ENCODE results near the gene PROM2.

The PROM2 gene

DNA sequence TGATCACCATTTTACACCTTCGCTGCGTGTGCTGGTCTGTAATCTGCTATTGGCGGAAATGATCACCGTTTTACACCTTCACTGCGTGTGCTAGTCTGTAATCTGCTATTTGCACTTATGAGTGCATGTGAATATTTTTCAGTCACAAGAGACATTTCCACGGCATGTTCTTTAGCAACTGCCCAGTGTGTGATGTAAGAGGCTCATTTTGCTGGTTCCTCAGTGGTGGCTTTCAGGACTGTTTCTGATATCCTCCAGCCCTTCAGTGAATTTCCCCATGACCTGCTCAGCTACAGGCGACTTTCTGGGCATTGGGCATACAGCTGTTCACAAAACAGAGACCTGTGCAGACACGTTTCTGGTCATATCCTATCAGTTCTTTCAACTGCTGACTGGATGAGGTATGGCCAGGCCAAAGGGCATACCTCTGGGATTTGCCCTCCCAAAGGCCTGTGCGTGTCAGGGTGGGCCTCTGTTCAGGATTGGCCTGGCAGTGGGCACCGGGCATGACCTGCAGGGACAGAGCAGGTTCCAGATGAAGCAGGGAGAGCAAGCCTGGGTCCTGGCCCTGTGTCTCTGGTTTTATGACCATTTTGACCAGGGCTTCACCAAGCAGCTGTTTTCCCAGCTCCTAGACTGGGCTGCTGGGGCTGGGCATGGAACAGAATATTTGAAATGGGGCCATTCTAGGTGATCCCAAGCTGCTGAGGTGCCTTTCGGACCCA, 521 bp upstream of the PROM2 start:
- no peak for ATAC-seq (ENCODE audit: low read depth)
- H3K27me3 Mint-ChIP-seq, result peaks cover 3% of the 10 kb centered on the region
- H3K9me3 Mint-ChIP-seq, result no peaks in the 10 kb centered on the region

GRCh38 chr2:95275151-95275515, 884 bp downstream of the PROM2 start:
- H3K4me1 Mint-ChIP-seq, result no peaks in the 10 kb centered on the region
- ATAC-seq (ENCODE audit: low read depth) (no peak), DNase-seq (ENCODE audit: low spot score in 2 of 2) (no peak)
- H3K4me3 Mint-ChIP-seq, result no peak overlapping the region
- H3K9me3 Mint-ChIP-seq, result no peaks in the 10 kb centered on the region
- no peaks in the 10 kb centered on the region for H3K36me3 Mint-ChIP-seq
- peaks cover 3% of the 10 kb centered on the region for H3K27me3 Mint-ChIP-seq
- H3K27ac Mint-ChIP-seq, result no peak overlapping the region

More for the DNA sequence above, 521 bp upstream of the PROM2 start:
- no peak overlapping the region for H3K27ac Mint-ChIP-seq
- no peaks in the 10 kb centered on the region for H3K36me3 Mint-ChIP-seq
- no peak overlapping the region for H3K4me3 Mint-ChIP-seq
- H3K4me1 Mint-ChIP-seq, result no peaks in the 10 kb centered on the region
- no peak for DNase-seq (ENCODE audit: low spot score in 2 of 2)

- DNase-seq (ENCODE audit: low spot score in 2 of 2) (no peak), ATAC-seq (ENCODE audit: low read depth) (no peak)
- Mint-ChIP-seq H3K4me3 (no peak overlapping the region), H3K27ac (no peak overlapping the region), H3K36me3 (no peaks in the 10 kb centered on the region), H3K9me3 (no peaks in the 10 kb centered on the region), H3K27me3 (peaks cover 3% of the 10 kb centered on the region), H3K4me1 (no peaks in the 10 kb centered on the region)
These were observed 1.5 kb downstream of the PROM2 start for GRCh38 chr2:95275601-95276243.

DNA sequence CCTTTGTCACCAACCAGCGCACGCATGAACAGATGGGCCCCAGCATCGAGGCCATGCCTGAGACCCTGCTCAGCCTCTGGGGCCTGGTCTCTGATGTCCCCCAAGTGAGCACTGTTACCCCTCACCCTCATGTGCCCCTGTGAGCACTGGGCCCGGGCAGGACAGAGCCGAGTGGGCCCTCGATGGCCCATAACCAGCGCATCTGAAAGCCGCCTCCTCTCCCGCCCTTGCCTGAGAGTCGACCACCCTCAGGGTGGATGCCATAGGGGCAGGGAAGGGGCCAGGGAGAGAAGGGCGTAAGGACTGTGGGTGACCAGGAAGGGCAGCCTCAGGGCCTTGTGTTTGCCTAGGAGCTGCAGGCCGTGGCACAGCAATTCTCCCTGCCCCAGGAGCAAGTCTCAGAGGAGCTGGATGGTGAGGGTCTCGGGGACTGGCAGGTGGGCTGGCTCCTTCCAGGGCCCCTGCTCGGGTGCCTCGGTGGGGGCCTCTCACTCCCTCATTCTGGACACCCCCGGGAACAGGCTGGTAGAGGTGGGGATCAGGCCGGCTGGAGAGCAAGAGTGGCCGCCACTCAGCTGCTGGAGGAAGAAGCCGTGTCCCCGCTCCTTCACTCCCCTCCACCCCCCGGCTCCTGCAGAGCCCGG, 2.1 kb downstream of the PROM2 start:
- ATAC-seq (ENCODE audit: low read depth), result no peak
- no peak overlapping the region for H3K4me3 Mint-ChIP-seq
- no peaks in the 10 kb centered on the region for H3K4me1 Mint-ChIP-seq

DNA sequence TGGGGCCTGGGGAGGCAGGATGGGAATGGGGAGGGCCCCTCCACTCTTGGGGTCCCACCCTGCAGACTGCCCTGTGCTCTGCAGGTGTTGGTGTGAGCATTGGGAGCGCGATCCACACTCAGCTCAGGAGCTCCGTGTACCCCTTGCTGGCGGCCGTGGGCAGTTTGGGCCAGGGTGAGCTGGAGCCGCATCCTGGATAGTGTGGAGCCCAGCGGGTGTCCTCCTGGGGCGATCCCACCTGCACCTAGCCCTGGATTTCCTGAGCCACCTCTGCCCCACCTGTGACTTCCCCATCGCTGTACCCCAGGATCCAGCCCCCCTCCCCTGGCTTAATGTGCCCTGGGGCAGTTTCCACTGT, 2.6 kb downstream of the PROM2 start:
- Mint-ChIP-seq H3K27me3 (peaks cover 4% of the 10 kb centered on the region), H3K4me1 (no peaks in the 10 kb centered on the region), H3K36me3 (no peaks in the 10 kb centered on the region), H3K9me3 (no peaks in the 10 kb centered on the region), H3K4me3 (no peak overlapping the region), H3K27ac (no peak overlapping the region)
- DNase-seq (ENCODE audit: low spot score in 2 of 2) (no peak), ATAC-seq (ENCODE audit: low read depth) (no peak)

More for the DNA sequence above, 2.1 kb downstream of the PROM2 start:
- no peak for DNase-seq (ENCODE audit: low spot score in 2 of 2)
- Mint-ChIP-seq H3K27ac (no peak overlapping the region), H3K9me3 (no peaks in the 10 kb centered on the region), H3K27me3 (peaks cover 3% of the 10 kb centered on the region), H3K36me3 (no peaks in the 10 kb centered on the region)

- H3K4me3 Mint-ChIP-seq, result no peak overlapping the region
- DNase-seq (ENCODE audit: low spot score in 2 of 2), result no peak
These were observed 3.1 kb downstream of the PROM2 start for GRCh38 chr2:95277246-95277906.

DNA sequence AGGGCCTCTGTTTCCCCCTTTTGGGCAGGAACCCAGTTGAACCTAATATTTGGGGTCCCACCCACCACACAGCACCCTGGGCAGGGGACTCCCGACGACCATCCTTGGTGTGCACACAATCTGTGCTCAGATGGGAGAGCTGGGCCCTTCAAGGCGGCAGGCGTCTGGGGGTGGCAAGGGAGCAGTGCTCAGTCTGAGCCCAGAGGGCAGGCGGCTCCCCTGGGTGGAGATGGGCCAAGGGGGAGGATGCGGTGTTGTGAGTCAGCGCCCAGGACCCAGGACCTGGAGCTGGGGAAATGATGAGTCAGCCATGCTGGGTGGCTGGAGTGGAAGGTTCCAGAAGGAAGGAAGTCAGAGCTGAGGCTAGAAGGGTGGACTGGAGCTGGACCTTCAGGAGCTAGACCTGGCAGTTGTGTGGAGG, 3.8 kb downstream of the PROM2 start:
- H3K36me3 Mint-ChIP-seq, result no peaks in the 10 kb centered on the region
- no peak overlapping the region for H3K4me3 Mint-ChIP-seq
- no peak overlapping the region for H3K27ac Mint-ChIP-seq
- DNase-seq (ENCODE audit: low spot score in 2 of 2) (no peak), ATAC-seq (ENCODE audit: low read depth) (no peak)
- H3K9me3 Mint-ChIP-seq, result no peaks in the 10 kb centered on the region
- H3K27me3 Mint-ChIP-seq, result peaks cover 4% of the 10 kb centered on the region
- no peaks in the 10 kb centered on the region for H3K4me1 Mint-ChIP-seq

More at GRCh38 chr2:95277246-95277906, 3.1 kb downstream of the PROM2 start:
- H3K4me1 Mint-ChIP-seq, result no peaks in the 10 kb centered on the region
- H3K27ac Mint-ChIP-seq, result no peak overlapping the region
- ATAC-seq (ENCODE audit: low read depth), result no peak
- no peaks in the 10 kb centered on the region for H3K9me3 Mint-ChIP-seq
- peaks cover 4% of the 10 kb centered on the region for H3K27me3 Mint-ChIP-seq
- H3K36me3 Mint-ChIP-seq, result no peaks in the 10 kb centered on the region

DNA sequence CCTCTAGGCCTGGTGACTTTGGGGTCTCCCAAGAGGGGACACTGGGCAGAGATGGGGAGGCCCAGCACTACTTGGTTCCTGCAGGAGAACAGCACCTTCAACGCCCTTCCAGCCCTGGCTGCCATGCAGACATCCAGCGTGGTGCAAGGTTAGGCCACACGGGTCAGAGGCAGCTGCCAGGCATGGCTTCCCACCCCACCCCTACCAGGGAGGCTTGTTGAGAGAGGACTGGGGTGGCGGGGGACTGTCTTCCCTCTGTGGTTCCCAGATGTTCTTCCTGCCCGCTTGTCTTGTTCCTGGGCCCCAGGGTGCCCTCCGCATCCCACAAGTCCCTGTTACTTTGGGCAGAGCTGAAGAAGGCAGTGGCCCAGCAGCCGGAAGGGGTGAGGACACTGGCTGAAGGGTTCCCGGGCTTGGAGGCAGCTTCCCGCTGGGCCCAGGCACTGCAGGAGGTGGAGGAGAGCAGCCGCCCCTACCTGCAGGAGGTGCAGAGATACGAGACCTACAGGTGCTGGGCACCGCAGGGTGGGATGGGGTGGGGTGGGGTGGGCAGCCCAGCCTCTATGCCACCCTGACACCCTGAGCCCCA, 4.5 kb downstream of the PROM2 start:
- H3K9me3 Mint-ChIP-seq, result no peaks in the 10 kb centered on the region
- ATAC-seq (ENCODE audit: low read depth) (no peak), DNase-seq (ENCODE audit: low spot score in 2 of 2) (no peak)
- H3K36me3 Mint-ChIP-seq, result no peaks in the 10 kb centered on the region
- no peak overlapping the region for H3K4me3 Mint-ChIP-seq
- H3K27ac Mint-ChIP-seq, result no peak overlapping the region
- peaks cover 4% of the 10 kb centered on the region for H3K27me3 Mint-ChIP-seq
- H3K4me1 Mint-ChIP-seq, result no peaks in the 10 kb centered on the region

GRCh38 chr2:95279435-95280035, 5.3 kb downstream of the PROM2 start:
- H3K4me3 Mint-ChIP-seq, result no peak overlapping the region
- H3K4me1 Mint-ChIP-seq, result no peaks in the 10 kb centered on the region

GRCh38 chr2:95281071-95281470, 6.8 kb downstream of the PROM2 start:
- H3K4me1 Mint-ChIP-seq, result no peaks in the 10 kb centered on the region
- H3K27ac Mint-ChIP-seq, result no peak overlapping the region
- no peak overlapping the region for H3K4me3 Mint-ChIP-seq
- no peaks in the 10 kb centered on the region for H3K36me3 Mint-ChIP-seq
- no peaks in the 10 kb centered on the region for H3K9me3 Mint-ChIP-seq
- ATAC-seq (ENCODE audit: low read depth) (no peak), DNase-seq (ENCODE audit: low spot score in 2 of 2) (no peak)
- peaks cover 4% of the 10 kb centered on the region for H3K27me3 Mint-ChIP-seq

More at GRCh38 chr2:95279435-95280035, 5.3 kb downstream of the PROM2 start:
- H3K9me3 Mint-ChIP-seq, result no peaks in the 10 kb centered on the region
- DNase-seq (ENCODE audit: low spot score in 2 of 2) (no peak), ATAC-seq (ENCODE audit: low read depth) (no peak)
- peaks cover 4% of the 10 kb centered on the region for H3K27me3 Mint-ChIP-seq
- H3K27ac Mint-ChIP-seq, result no peak overlapping the region
- no peaks in the 10 kb centered on the region for H3K36me3 Mint-ChIP-seq

DNA sequence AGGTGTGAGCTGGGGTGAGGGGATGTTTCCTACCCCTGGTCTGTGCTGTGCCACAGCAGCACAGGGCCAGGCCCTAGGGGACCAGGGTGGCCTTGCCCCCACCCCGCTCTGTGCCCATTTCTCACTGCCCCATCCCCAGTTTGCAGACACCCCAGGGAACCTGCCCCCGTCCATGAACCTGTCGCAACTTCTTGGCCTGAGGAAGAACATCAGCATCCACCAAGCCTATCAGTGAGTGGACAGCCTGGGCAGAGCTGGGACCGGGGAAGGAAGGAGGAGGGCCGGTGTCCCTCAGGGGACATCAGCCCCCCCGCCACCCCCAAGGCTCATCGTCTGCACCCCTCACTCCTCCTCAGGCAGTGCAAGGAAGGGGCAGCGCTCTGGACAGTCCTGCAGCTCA, 7.5 kb downstream of the PROM2 start:
- Mint-ChIP-seq H3K27ac (no peak overlapping the region), H3K9me3 (no peaks in the 10 kb centered on the region), H3K36me3 (no peaks in the 10 kb centered on the region), H3K4me3 (no peak overlapping the region), H3K27me3 (peaks cover 4% of the 10 kb centered on the region), H3K4me1 (no peaks in the 10 kb centered on the region)
- DNase-seq (ENCODE audit: low spot score in 2 of 2), result no peak
- ATAC-seq (ENCODE audit: low read depth), result no peak

- Mint-ChIP-seq H3K27ac (no peak overlapping the region), H3K36me3 (no peaks in the 10 kb centered on the region), H3K4me3 (no peak overlapping the region), H3K27me3 (peaks cover 4% of the 10 kb centered on the region), H3K4me1 (no peaks in the 10 kb centered on the region), H3K9me3 (no peaks in the 10 kb centered on the region)
- no peak for ATAC-seq (ENCODE audit: low read depth)
- DNase-seq (ENCODE audit: low spot score in 2 of 2), result no peak
These were observed 8.2 kb downstream of the PROM2 start for GRCh38 chr2:95282458-95282857.

DNA sequence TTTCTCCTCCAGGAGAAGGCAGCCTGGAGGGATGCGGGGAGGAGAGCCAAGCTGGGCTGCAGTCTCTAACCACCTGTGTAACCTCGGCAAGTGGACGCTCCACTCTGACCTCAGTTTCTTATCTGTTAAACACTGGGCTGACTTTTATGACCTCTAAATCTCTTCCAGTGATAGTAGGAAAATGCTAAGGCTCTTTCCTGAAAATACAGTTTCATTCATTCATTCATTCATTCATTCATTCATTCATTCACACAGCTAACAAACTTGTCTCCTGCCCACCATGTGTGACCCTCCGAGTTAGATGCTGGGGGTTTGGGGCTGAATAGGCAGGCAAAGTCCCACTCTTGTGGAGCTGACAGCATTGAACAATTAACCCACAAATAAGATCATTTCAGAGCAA, 9.3 kb downstream of the PROM2 start:
- Mint-ChIP-seq H3K27ac (no peak overlapping the region), H3K27me3 (peaks cover 1% of the 10 kb centered on the region), H3K36me3 (no peaks in the 10 kb centered on the region), H3K9me3 (no peaks in the 10 kb centered on the region), H3K4me1 (no peaks in the 10 kb centered on the region), H3K4me3 (no peak overlapping the region)
- DNase-seq (ENCODE audit: low spot score in 2 of 2) (no peak), ATAC-seq (ENCODE audit: low read depth) (no peak)

Data from memory B cell (primary cell).